Heart left ventricle (tissue), 13 donors: ENCODE data around the gene RTN4RL2.

Source experiments
- CTCF ChIP-seq, 12 donors: fragments of 200-600 bp; sonication (generic) in 4 of 12; IDR thresholded peaks; one replicate each; pipeline versions ENCODE4 v1.5.0 to v1.8.0; 2018 to 2022; ENCODE audit warnings: antibody characterized with exemption in 12 of 12, mild to moderate bottlenecking in 5 of 12
- POLR2A ChIP-seq, 2 donors: fragments of 450-650 bp; IDR thresholded peaks; one replicate each; pipeline ENCODE4 v1.6.1; 2017; ENCODE audit warnings: antibody characterized with exemption in 2 of 2, mild to moderate bottlenecking in 2 of 2, moderate library complexity in 2 of 2
- donor health status: ischemic (EF 13 %, LVEDD 7.1; RV severe dilation, severe dysfunction).
- donor health status: DM: no; HTN: yes; CAD: no.
- donor health status: DM: no; HTN: no; CAD: no.
- donor health status: ischemic (EF 25% LVEDD 6.9; RV normal size, moderate dysfunction).
- donor health status: ischemic (EF 25% LVEDD 5.7; RV mildly dilated, moderate dysfunction).
- donor health status: ischemic (EF 35%, LVEDD 5.7; RV mildly dilated, moderate dysfunction).
- donor health status: nonischemic (EF 11% LVEDD 7.7; RV severe dilation, severe dysfunction).
- donor health status: DM: yes; HTN: yes; CAD: no.
- donor health status: PGD.
- donor health status: ischemic (EF 29% LVEDD 5.4; RV normal size, mild dysfunction).
- donor health status: nonischemic (EF 23%, LVEDD 6.1; RV moderate dilation, normal function).

- TF ChIP-seq CTCF (IDR thresholded peaks at IDR 0.05) (no peak), POLR2A (IDR thresholded peaks at IDR 0.05) (no peak)
Observed at GRCh38 chr11:57501953-57502352, 41.6 kb downstream of the RTN4RL2 start.
